HEK293 (cell line): ENCODE results near the gene ZNF440.

ENCODE experiments used
- HOXC10 ChIP-seq: sonication (generic); formaldehyde crosslinking; IDR thresholded peaks from 2 replicates; pipeline ENCODE4 v1.8.1; 2023; ENCODE audit warnings: mild to moderate bottlenecking, missing genetic modification reagents
- HOXD13 ChIP-seq: sonication (generic); formaldehyde crosslinking; IDR thresholded peaks from 2 replicates; pipeline ENCODE4 v1.8.0; 2022; ENCODE audit warnings: missing genetic modification reagents, borderline replicate concordance
- IKZF3 ChIP-seq: fragments of 450-650 bp; IDR thresholded peaks from 2 replicates; pipeline ENCODE4 v1.5.0; 2018; ENCODE audit warnings: missing biosample characterization, mild to moderate bottlenecking, missing genetic modification characterization, moderate library complexity
- KLF1 ChIP-seq: fragments of 450-650 bp; formaldehyde crosslinking; IDR thresholded peaks from 2 replicates; pipeline ENCODE4 v1.5.1; 2016; ENCODE audit warnings: missing biosample characterization, missing genetic modification characterization
- SCRT2 ChIP-seq: fragments of 450-650 bp; formaldehyde crosslinking; IDR thresholded peaks from 2 replicates; pipeline ENCODE4 v1.5.1; 2016; ENCODE audit warnings: missing biosample characterization, missing genetic modification characterization
- SP7 ChIP-seq: fragments of 450-650 bp; formaldehyde crosslinking; IDR thresholded peaks from 2 replicates; pipeline ENCODE4 v1.5.1; 2016; ENCODE audit warnings: missing biosample characterization, missing genetic modification characterization
- WT1 ChIP-seq: fragments of 450-650 bp; formaldehyde crosslinking; IDR thresholded peaks from 2 replicates; pipeline ENCODE4 v1.5.1; 2016; ENCODE audit warnings: missing biosample characterization, missing genetic modification characterization
- YY1 ChIP-seq: fragments of 450-650 bp; formaldehyde crosslinking; IDR thresholded peaks from 2 replicates; pipeline ENCODE4 v1.5.1; 2018; ENCODE audit warnings: missing biosample characterization, missing genetic modification characterization
- ZBTB21 ChIP-seq: fragments of 450-650 bp; formaldehyde crosslinking; IDR thresholded peaks from 2 replicates; pipeline ENCODE4 v1.5.1; 2017; ENCODE audit warnings: missing biosample characterization, missing genetic modification characterization
- ZEB2 ChIP-seq: fragments of 450-650 bp; formaldehyde crosslinking; IDR thresholded peaks from 2 replicates; pipeline ENCODE4 v1.5.1; 2016; ENCODE audit warnings: missing biosample characterization, missing genetic modification characterization
- ZFP37 ChIP-seq: fragments of 450-650 bp; formaldehyde crosslinking; IDR thresholded peaks from 2 replicates; pipeline ENCODE4 v1.5.1; 2016; ENCODE audit warnings: missing biosample characterization, missing genetic modification characterization
- ZNF10 ChIP-seq: fragments of 450-650 bp; formaldehyde crosslinking; IDR thresholded peaks from 2 replicates; pipeline ENCODE4 v1.5.1; 2017; ENCODE audit warnings: missing biosample characterization, missing genetic modification characterization
- ZNF132 ChIP-seq: fragments of 450-650 bp; formaldehyde crosslinking; IDR thresholded peaks from 2 replicates; pipeline ENCODE4 v1.5.1; 2017; ENCODE audit warnings: missing biosample characterization, missing genetic modification characterization, borderline replicate concordance
- ZNF133 ChIP-seq: fragments of 450-650 bp; formaldehyde crosslinking; IDR thresholded peaks from 2 replicates; pipeline ENCODE4 v1.5.1; 2016; ENCODE audit warnings: missing biosample characterization, missing genetic modification characterization
- ZNF266 ChIP-seq: fragments of 450-650 bp; formaldehyde crosslinking; IDR thresholded peaks from 2 replicates; pipeline ENCODE4 v1.5.1; 2016; ENCODE audit warnings: missing biosample characterization, missing genetic modification characterization, low read depth
- ZNF394 ChIP-seq: fragments of 450-650 bp; formaldehyde crosslinking; IDR thresholded peaks from 2 replicates; pipeline ENCODE4 v1.5.1; 2016; ENCODE audit warnings: missing biosample characterization, missing genetic modification characterization, mild to moderate bottlenecking, moderate library complexity, borderline replicate concordance
- ZNF423 ChIP-seq: fragments of 450-650 bp; formaldehyde crosslinking; IDR thresholded peaks from 2 replicates; pipeline ENCODE4 v1.5.1; 2016; ENCODE audit warnings: missing biosample characterization, missing genetic modification characterization
- ZNF48 ChIP-seq: fragments of 450-650 bp; formaldehyde crosslinking; IDR thresholded peaks from 2 replicates; pipeline ENCODE4 v1.5.1; 2016; ENCODE audit warnings: missing biosample characterization, missing genetic modification characterization
- ZNF521 ChIP-seq: fragments of 450-650 bp; formaldehyde crosslinking; IDR thresholded peaks from 2 replicates; pipeline ENCODE4 v1.5.1; 2017; ENCODE audit warnings: missing biosample characterization, mild to moderate bottlenecking, missing genetic modification characterization
- ZNF560 ChIP-seq: fragments of 450-650 bp; formaldehyde crosslinking; IDR thresholded peaks from 2 replicates; pipeline ENCODE4 v1.5.1; 2017; ENCODE audit warnings: missing biosample characterization, missing genetic modification characterization, borderline replicate concordance
- ZNF623 ChIP-seq: fragments of 450-650 bp; formaldehyde crosslinking; IDR thresholded peaks from 2 replicates; pipeline ENCODE4 v1.5.1; 2016; ENCODE audit warnings: missing biosample characterization, missing genetic modification characterization
- ZNF670 ChIP-seq: fragments of 450-650 bp; formaldehyde crosslinking; IDR thresholded peaks from 2 replicates; pipeline ENCODE4 v1.5.1; 2016; ENCODE audit warnings: missing biosample characterization, missing genetic modification characterization, low read depth
- ZNF677 ChIP-seq: fragments of 450-650 bp; IDR thresholded peaks from 2 replicates; pipeline ENCODE4 v1.5.0; 2018; ENCODE audit warnings: missing biosample characterization, mild to moderate bottlenecking, missing genetic modification characterization, moderate library complexity
- ZNF747 ChIP-seq: fragments of 450-650 bp; formaldehyde crosslinking; IDR thresholded peaks from 2 replicates; pipeline ENCODE4 v1.5.1; 2016; ENCODE audit warnings: missing biosample characterization, missing genetic modification characterization
- ZNF776 ChIP-seq: fragments of 450-650 bp; formaldehyde crosslinking; IDR thresholded peaks from 2 replicates; pipeline ENCODE4 v1.5.0; 2017; ENCODE audit warnings: missing biosample characterization, missing genetic modification characterization, borderline replicate concordance
- TF ChIP-seq, protein P1 (sequence below): fragments of 450-650 bp; formaldehyde crosslinking; IDR thresholded peaks from 2 replicates; pipeline ENCODE4 v1.5.1; 2016; ENCODE audit warnings: missing biosample characterization, missing genetic modification characterization, borderline replicate concordance
- TF ChIP-seq, protein P2 (sequence below): fragments of 450-650 bp; formaldehyde crosslinking; IDR thresholded peaks from 2 replicates; pipeline ENCODE4 v1.5.1; 2016; ENCODE audit warnings: missing biosample characterization, missing genetic modification characterization
- TF ChIP-seq, protein P3 (sequence below): fragments of 450-650 bp; IDR thresholded peaks from 2 replicates; pipeline ENCODE4 v1.5.1; 2018; ENCODE audit warnings: missing biosample characterization, missing genetic modification characterization
- TF ChIP-seq, protein P4 (sequence below): fragments of 450-650 bp; formaldehyde crosslinking; IDR thresholded peaks from 2 replicates; pipeline ENCODE4 v1.5.1; 2016; ENCODE audit warnings: missing biosample characterization, missing genetic modification characterization

Gene ZNF440

DNA sequence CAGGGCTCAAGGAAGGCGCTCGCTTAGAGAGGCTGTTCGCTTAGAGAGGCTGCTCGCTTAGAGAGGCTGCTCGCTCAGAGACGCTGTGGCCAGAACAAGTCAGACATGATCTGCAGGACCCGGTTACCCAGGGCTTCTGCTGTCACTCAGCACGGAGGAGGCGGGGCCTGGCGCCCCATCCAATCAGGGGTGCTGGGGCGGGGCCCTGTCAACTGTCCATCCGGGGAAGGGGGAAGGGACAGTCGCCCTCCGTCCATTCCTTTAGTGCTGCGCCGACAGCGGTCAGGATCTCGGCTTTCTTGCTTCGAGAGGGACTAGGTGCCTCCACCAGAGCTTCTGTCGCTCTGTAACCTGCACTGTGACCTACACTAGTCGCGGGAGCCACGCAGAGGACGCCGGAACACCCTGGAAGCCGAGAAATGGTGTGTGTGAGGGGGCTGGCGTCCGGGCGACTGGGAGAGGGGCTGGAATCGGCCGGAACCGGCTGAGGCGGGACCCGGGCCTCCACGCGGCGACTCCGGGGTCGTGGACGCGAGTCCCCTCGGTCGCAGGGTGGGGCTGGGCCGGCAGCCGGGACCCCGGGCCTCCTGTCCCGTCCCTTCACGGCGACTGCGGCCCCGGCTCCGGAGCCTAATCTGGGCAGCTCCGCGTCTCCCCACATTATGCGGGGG, at the start of gene ZNF440 (continued):
- TF ChIP-seq, protein P1, sequence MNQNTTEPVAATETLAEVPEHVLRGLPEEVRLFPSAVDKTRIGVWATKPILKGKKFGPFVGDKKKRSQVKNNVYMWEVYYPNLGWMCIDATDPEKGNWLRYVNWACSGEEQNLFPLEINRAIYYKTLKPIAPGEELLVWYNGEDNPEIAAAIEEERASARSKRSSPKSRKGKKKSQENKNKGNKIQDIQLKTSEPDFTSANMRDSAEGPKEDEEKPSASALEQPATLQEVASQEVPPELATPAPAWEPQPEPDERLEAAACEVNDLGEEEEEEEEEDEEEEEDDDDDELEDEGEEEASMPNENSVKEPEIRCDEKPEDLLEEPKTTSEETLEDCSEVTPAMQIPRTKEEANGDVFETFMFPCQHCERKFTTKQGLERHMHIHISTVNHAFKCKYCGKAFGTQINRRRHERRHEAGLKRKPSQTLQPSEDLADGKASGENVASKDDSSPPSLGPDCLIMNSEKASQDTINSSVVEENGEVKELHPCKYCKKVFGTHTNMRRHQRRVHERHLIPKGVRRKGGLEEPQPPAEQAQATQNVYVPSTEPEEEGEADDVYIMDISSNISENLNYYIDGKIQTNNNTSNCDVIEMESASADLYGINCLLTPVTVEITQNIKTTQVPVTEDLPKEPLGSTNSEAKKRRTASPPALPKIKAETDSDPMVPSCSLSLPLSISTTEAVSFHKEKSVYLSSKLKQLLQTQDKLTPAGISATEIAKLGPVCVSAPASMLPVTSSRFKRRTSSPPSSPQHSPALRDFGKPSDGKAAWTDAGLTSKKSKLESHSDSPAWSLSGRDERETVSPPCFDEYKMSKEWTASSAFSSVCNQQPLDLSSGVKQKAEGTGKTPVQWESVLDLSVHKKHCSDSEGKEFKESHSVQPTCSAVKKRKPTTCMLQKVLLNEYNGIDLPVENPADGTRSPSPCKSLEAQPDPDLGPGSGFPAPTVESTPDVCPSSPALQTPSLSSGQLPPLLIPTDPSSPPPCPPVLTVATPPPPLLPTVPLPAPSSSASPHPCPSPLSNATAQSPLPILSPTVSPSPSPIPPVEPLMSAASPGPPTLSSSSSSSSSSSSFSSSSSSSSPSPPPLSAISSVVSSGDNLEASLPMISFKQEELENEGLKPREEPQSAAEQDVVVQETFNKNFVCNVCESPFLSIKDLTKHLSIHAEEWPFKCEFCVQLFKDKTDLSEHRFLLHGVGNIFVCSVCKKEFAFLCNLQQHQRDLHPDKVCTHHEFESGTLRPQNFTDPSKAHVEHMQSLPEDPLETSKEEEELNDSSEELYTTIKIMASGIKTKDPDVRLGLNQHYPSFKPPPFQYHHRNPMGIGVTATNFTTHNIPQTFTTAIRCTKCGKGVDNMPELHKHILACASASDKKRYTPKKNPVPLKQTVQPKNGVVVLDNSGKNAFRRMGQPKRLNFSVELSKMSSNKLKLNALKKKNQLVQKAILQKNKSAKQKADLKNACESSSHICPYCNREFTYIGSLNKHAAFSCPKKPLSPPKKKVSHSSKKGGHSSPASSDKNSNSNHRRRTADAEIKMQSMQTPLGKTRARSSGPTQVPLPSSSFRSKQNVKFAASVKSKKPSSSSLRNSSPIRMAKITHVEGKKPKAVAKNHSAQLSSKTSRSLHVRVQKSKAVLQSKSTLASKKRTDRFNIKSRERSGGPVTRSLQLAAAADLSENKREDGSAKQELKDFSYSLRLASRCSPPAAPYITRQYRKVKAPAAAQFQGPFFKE (tag by site-specific recombination), result no peak
- TF ChIP-seq ZNF623 (tag by site-specific recombination) (no peak), ZNF747 (tag by site-specific recombination) (no peak), HOXD13 (CRISPR knock-in tag) (no peak), ZNF423 (tag by site-specific recombination) (no peak), ZNF670 (no peak), HOXC10 (no peak), ZNF560 (tag by site-specific recombination) (no peak), YY1 (tag by site-specific recombination) (peak; percentile 15; the same call in 1 of the 2 replicates), SCRT2 (tag by site-specific recombination) (no peak), WT1 (tag by site-specific recombination) (no peak), ZNF677 (tag by site-specific recombination) (no peak), ZNF132 (no peak), SP7 (tag by site-specific recombination) (peak; percentile 60; the same call in 1 of the 2 replicates), IKZF3 (tag by site-specific recombination) (no peak), ZNF10 (tag by site-specific recombination) (peak; percentile 44; the same call in 1 of the 2 replicates), ZNF394 (tag by site-specific recombination) (no peak), ZNF266 (tag by site-specific recombination) (no peak), ZNF48 (tag by site-specific recombination) (no peak), ZEB2 (no peak), ZNF133 (no peak), KLF1 (tag by site-specific recombination) (peak; percentile 45; the same call in 1 of the 2 replicates), ZNF521 (tag by site-specific recombination) (no peak), ZFP37 (tag by site-specific recombination) (no peak), ZNF776 (tag by site-specific recombination) (no peak), ZBTB21 (tag by site-specific recombination) (no peak)
- TF ChIP-seq, protein P2, sequence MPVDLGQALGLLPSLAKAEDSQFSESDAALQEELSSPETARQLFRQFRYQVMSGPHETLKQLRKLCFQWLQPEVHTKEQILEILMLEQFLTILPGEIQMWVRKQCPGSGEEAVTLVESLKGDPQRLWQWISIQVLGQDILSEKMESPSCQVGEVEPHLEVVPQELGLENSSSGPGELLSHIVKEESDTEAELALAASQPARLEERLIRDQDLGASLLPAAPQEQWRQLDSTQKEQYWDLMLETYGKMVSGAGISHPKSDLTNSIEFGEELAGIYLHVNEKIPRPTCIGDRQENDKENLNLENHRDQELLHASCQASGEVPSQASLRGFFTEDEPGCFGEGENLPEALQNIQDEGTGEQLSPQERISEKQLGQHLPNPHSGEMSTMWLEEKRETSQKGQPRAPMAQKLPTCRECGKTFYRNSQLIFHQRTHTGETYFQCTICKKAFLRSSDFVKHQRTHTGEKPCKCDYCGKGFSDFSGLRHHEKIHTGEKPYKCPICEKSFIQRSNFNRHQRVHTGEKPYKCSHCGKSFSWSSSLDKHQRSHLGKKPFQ (tag by site-specific recombination), result no peak
- TF ChIP-seq, protein P3, sequence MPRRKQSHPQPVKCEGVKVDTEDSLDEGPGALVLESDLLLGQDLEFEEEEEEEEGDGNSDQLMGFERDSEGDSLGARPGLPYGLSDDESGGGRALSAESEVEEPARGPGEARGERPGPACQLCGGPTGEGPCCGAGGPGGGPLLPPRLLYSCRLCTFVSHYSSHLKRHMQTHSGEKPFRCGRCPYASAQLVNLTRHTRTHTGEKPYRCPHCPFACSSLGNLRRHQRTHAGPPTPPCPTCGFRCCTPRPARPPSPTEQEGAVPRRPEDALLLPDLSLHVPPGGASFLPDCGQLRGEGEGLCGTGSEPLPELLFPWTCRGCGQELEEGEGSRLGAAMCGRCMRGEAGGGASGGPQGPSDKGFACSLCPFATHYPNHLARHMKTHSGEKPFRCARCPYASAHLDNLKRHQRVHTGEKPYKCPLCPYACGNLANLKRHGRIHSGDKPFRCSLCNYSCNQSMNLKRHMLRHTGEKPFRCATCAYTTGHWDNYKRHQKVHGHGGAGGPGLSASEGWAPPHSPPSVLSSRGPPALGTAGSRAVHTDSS (tag by site-specific recombination), result no peak
- TF ChIP-seq, protein P4, sequence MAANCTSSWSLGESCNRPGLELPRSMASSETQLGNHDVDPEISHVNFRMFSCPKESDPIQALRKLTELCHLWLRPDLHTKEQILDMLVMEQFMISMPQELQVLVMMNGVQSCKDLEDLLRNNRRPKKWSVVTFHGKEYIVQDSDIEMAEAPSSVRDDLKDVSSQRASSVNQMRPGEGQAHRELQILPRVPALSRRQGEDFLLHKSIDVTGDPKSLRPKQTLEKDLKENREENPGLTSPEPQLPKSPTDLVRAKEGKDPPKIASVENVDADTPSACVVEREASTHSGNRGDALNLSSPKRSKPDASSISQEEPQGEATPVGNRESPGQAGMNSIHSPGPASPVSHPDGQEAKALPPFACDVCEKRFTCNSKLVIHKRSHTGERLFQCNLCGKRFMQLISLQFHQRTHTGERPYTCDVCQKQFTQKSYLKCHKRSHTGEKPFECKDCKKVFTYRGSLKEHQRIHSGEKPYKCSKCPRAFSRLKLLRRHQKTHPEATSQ (tag by site-specific recombination), result no peak; the same call in 1 of the 2 replicates
